GM19455 (cell line): ENCODE results near the gene ATP9B.

Experiments used
- ATAC-seq: cut with Tn5 transposase; IDR thresholded peaks from one replicate; pipeline ENCODE4 v1.9.1; 2021; ENCODE audit not compliant: unreplicated experiment

The ATP9B gene

GRCh38 chr18:79393635-79394533 is 324.7 kb downstream of the ATP9B start:
- no peak for ATAC-seq

GRCh38 chr18:79394534-79395307 is 325.5 kb downstream of the ATP9B start:
- no peak for ATAC-seq

- ATAC-seq: no peak
These were observed 326.1 kb downstream of the ATP9B start for GRCh38 chr18:79395308-79395640.

DNA sequence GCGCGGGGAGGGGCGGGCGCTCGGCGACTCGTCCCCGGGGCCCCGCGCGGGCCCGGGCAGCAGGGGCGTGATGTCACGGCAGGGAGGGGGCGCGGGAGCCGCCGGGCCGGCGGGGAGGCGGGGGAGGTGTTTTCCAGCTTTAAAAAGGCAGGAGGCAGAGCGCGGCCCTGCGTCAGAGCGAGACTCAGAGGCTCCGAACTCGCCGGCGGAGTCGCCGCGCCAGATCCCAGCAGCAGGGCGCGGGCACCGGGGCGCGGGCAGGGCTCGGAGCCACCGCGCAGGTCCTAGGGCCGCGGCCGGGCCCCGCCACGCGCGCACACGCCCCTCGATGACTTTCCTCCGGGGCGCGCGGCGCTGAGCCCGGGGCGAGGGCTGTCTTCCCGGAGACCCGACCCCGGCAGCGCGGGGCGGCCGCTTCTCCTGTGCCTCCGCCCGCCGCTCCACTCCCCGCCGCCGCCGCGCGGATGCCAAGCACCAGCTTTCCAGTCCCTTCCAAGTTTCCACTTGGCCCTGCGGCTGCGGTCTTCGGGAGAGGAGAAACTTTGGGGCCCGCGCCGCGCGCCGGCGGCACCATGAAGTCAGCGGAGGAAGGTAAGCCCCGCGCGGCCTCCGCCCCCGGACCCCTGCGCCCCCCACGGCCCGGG is 326.7 kb downstream of the ATP9B start, which contains the start of gene NFATC1:
Gene NFATC1 (plus strand): TSS at position 170 of the 644 bp plus-strand sequence. CDS start 295 bp downstream, at position 465.
- ATAC-seq: no peak

- no peak for ATAC-seq
These were observed 327.4 kb downstream of the ATP9B start for GRCh38 chr18:79396431-79397246.

- ATAC-seq: no peak
These were observed 328.1 kb downstream of the ATP9B start for GRCh38 chr18:79397247-79397829.

GRCh38 chr18:79397830-79398761 is 328.9 kb downstream of the ATP9B start:
- ATAC-seq: no peak

- no peak for ATAC-seq
These were observed 330.3 kb downstream of the ATP9B start for GRCh38 chr18:79399275-79400081.

DNA sequence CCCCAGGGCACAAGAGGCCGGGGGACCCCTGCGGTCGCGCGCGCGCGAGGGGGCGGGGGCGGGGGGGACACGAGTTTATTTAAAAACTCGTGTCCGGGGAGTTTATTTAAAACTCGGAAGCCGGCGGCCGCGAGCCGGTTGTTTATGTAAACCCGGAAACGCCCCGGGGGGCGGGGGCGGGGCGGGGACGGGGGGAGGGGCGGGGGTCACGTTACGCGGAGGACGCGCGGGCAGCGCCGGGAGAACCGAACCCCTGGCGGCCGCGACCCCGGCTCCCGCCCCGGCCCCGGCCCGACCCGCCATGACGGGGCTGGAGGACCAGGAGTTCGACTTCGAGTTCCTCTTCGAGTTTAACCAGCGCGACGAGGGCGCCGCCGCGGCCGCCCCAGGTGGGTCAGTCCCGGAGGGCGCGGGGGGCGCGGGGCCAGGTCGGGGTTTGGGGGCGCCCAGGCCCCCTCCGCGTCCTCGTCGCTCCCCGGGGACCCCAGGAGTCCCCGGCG is 330.9 kb downstream of the ATP9B start:
- ATAC-seq: no peak

- ATAC-seq: no peak
These were observed 331.6 kb downstream of the ATP9B start for GRCh38 chr18:79400591-79401381.

DNA sequence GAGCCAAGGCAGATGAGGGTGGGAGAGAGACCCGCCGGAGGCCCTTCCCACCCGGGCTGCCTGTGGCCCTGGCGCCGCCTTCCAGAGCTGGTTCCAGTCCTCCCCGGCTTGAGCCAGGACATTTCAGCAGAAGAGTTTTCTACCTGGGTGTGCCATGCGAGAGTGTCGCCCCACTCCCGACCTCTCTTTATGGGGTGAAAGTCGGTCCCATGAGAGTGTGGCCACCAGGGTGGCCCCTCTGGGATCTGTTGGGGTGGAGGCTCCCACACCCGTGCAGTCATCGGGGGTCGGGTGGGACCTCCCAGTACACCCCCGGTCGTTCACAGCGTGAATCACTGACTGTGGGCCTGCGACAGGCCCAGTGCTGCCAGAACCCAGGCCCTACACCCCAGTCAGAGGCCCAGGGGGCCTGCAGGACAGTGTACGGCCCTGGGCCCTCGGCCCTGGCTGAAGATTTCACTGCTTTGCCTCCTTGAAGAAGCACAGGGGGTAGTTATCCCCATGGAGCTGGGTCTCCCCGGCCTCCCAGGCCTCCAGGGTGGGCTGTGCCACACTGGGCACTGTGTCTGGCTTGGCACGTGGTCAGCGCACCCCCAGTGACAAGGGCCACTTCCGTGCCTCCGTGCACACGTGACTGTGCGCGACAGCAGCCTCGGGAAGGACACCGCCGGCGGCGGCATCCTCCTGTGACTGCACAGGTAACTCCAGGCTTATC is 332.5 kb downstream of the ATP9B start:
- no peak for ATAC-seq

DNA sequence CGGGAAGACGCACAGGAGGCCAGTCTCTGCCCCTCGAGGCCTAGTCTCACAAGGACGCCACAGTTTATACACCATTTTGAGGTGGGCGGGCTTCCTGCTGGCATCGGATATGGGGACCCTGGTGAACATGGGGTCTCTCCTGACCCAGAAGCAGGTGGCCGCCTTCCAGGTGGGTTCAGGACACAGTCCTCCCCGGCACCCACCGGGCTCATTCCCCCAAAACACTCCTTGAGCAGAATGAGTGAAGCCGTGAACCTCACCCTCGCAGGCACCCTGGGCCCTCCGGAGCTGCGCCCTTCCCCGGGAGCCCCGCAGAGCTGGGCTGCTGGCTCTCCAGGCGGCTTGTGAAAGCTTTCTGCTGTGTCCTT is 333.0 kb downstream of the ATP9B start:
- no peak for ATAC-seq

GRCh38 chr18:79402977-79403722 is 334.0 kb downstream of the ATP9B start:
- ATAC-seq: no peak

DNA sequence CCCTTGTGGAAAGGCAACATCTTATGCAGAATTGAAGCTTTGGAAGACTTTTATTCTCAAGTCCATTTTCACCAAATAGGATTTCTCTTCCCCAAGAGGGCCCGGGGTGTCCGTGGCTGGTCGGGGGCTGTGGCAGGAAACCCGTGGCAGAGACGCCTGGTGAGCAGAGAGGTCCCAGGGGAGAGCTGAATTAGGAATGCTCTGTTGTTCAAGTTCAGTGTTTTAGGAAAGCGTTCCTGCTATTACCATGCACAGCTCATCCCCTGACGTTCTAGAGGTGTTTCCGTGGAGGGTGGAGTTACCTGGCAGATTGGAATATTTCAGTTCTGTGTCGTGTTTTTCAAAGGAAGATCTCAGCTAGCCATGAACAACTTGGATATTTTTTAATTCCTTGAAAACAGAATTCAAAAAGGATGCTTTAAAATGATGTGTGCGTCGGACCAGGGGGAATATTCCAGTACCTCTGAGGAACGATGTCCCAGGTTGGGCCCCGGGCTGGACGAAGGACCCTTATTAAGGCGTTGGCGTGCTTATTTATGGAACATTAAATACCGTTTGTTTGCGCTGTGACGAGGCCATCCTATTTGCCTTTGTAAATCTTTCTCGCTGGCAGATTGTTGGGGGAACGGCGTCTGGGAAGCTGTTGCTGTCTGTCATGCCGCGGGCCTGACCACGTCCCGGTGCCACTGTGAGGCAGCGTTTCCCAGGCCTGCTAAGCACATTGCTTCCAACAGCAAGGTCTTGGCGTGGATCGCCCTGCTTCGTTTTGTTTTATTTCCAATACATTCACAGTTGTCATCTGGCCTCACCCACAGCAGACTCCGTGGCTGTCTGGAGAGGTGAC is 334.8 kb downstream of the ATP9B start:
- ATAC-seq: no peak

- no peak for ATAC-seq
These were observed 335.3 kb downstream of the ATP9B start for GRCh38 chr18:79404567-79404910.
